Activated CD4-positive, alpha-beta T cell treated with anti-CD3 and anti-CD28 coated beads for 1 hour (primary cell): ENCODE measurements around the gene TWNK.

Experiments
- DNase-seq: peaks from one replicate; pipeline ENCODE4 v3.0.0-alpha.2; 2020

TWNK gene

GRCh38 chr10:101012525-101013364 is 25.4 kb downstream of the TWNK start:
- peak; percentile 60 for DNase-seq

GRCh38 chr10:101013365-101013825 is 26.1 kb downstream of the TWNK start:
- DNase-seq = no peak

- peak; percentile 65 for DNase-seq
Observed at GRCh38 chr10:101014230-101014884, 27.0 kb downstream of the TWNK start.

- no peak for DNase-seq
Observed at GRCh38 chr10:101014966-101015581, 27.7 kb downstream of the TWNK start.

- DNase-seq = no peak
Observed at GRCh38 chr10:101015582-101015973, 28.2 kb downstream of the TWNK start.

- DNase-seq = no peak
Observed at GRCh38 chr10:101016814-101017213, 29.5 kb downstream of the TWNK start.

GRCh38 chr10:101018118-101018599 is 30.8 kb downstream of the TWNK start:
- DNase-seq = no peak

- peak; percentile 60 for DNase-seq
Observed at GRCh38 chr10:101018600-101019439, 31.5 kb downstream of the TWNK start.

- no peak for DNase-seq
Observed at GRCh38 chr10:101019440-101019703, 32.0 kb downstream of the TWNK start.

- no peak for DNase-seq
Observed at GRCh38 chr10:101020427-101021075, 33.2 kb downstream of the TWNK start.

- DNase-seq = no peak
Observed at GRCh38 chr10:101021239-101021638, 33.9 kb downstream of the TWNK start.

GRCh38 chr10:101021692-101022251 is 34.4 kb downstream of the TWNK start:
- DNase-seq = no peak

GRCh38 chr10:101022967-101023705 is 35.8 kb downstream of the TWNK start:
- no peak for DNase-seq

- no peak for DNase-seq
Observed at GRCh38 chr10:101027106-101027720, 39.9 kb downstream of the TWNK start.

GRCh38 chr10:101028446-101029337 is 41.3 kb downstream of the TWNK start:
- DNase-seq = no peak

GRCh38 chr10:101029520-101030295 is 42.4 kb downstream of the TWNK start:
- DNase-seq = no peak

- DNase-seq = no peak
Observed at GRCh38 chr10:101030496-101031127, 43.3 kb downstream of the TWNK start.

- DNase-seq = peak; percentile 95
Observed at GRCh38 chr10:101031128-101031795, 43.9 kb downstream of the TWNK start, which contains the start of the genes PDZD7 and SFXN3. PDZD7 (minus strand) TSS chr10:101031129; CDS start chr10:101030219, 910 bp downstream. SFXN3 (plus strand) TSS chr10:101031234; CDS start chr10:101034695, 3,461 bp downstream.
